OCI-LY1 (cell line): ENCODE results near the gene THAP9.
"Not testable (repeated sequence)": the region's sequence is repeated elsewhere in the genome, so short reads cannot be mapped to it uniquely, and the experiment has no call there.

Experiments used
- H2AFZ ChIP-seq: fragments of 200-600 bp; sonication (generic), shearing (Covaris generic); 2 replicates; pipeline ENCODE4 v1.6.0; 2014; ENCODE audit warnings: antibody characterized with exemption, mild to moderate bottlenecking, low read length
- H3F3A ChIP-seq: fragments of 200-600 bp; sonication (generic), shearing (Covaris generic); 2 replicates; pipeline ENCODE4 v1.6.0; 2014; ENCODE audit warnings: mild to moderate bottlenecking, antibody characterized with exemption, low read length, moderate library complexity; ENCODE audit not compliant: insufficient read depth
- H3K27ac ChIP-seq: fragments of 200-600 bp; sonication (generic); 2 replicates; pipeline ENCODE4 v1.5.1; 2014; ENCODE audit warnings: low read length, mixed run types, mild to moderate bottlenecking, low read depth; ENCODE audit not compliant: poor library complexity, severe bottlenecking
- H3K27me3 ChIP-seq: fragments of 200-600 bp; sonication (generic); 2 replicates; pipeline ENCODE4 v1.6.0; 2014; ENCODE audit warnings: antibody characterized with exemption, mild to moderate bottlenecking, low read length, moderate library complexity; ENCODE audit not compliant: insufficient read depth
- H3K36me3 ChIP-seq: fragments of 200-600 bp; sonication (generic); 2 replicates; pipeline ENCODE4 v1.6.1; 2014; ENCODE audit warnings: mild to moderate bottlenecking, antibody characterized with exemption, low read length, moderate library complexity, mixed read lengths; ENCODE audit not compliant: insufficient read depth
- H3K4me1 ChIP-seq: fragments of 200-600 bp; sonication (generic); 2 replicates; pipeline ENCODE4 v1.5.1; 2014; ENCODE audit warnings: mild to moderate bottlenecking, low read length, moderate library complexity; ENCODE audit not compliant: insufficient read depth, severe bottlenecking
- H3K4me2 ChIP-seq: fragments of 200-600 bp; sonication (generic), shearing (Covaris generic); 2 replicates; pipeline ENCODE4 v1.6.1; 2014; ENCODE audit warnings: low read length
- H3K4me3 ChIP-seq: fragments of 200-600 bp; sonication (generic); 2 replicates; pipeline ENCODE4 v1.5.1; 2014; ENCODE audit warnings: low read length, low read depth, mild to moderate bottlenecking, mixed read lengths; ENCODE audit not compliant: poor library complexity, severe bottlenecking
- H3K79me2 ChIP-seq: fragments of 200-600 bp; shearing (Covaris generic); 2 replicates; pipeline ENCODE4 v1.6.1; 2016; ENCODE audit warnings: mixed run types, low read length, mixed read lengths; ENCODE audit not compliant: insufficient read depth
- H3K9ac ChIP-seq: fragments of 200-600 bp; sonication (generic), shearing (Covaris generic); 2 replicates; pipeline ENCODE4 v1.6.1; 2014; ENCODE audit warnings: mild to moderate bottlenecking, low read length, mixed read lengths
- H3K9me2 ChIP-seq: fragments of 200-600 bp; sonication (generic), shearing (Covaris generic); 2 replicates; pipeline ENCODE4 v1.6.1; 2014; ENCODE audit warnings: low read depth, mild to moderate bottlenecking, low read length, mixed read lengths
- H3K9me3 ChIP-seq: fragments of 200-600 bp; shearing (Covaris generic); 2 replicates; pipeline ENCODE4 v1.6.1; 2014; ENCODE audit warnings: low read length, mixed read lengths
- H4K20me1 ChIP-seq: fragments of 200-600 bp; sonication (generic), shearing (Covaris generic); 2 replicates; pipeline ENCODE4 v1.6.0; 2016; ENCODE audit warnings: mild to moderate bottlenecking, low read length; ENCODE audit not compliant: insufficient read depth
- EZH2 ChIP-seq: fragments of 200-600 bp; sonication (generic), shearing (Covaris generic); IDR thresholded peaks from 2 replicates; pipeline ENCODE4 v1.8.0; 2017; ENCODE audit warnings: borderline replicate concordance, mixed run types, mild to moderate bottlenecking, antibody characterized with exemption, low read length, moderate library complexity, mixed read lengths
- TF ChIP-seq, protein P1 (sequence below): fragments of 200-600 bp; sonication (generic), shearing (Covaris generic); IDR thresholded peaks from 2 replicates; pipeline ENCODE4 v1.5.1; 2017; ENCODE audit warnings: mild to moderate bottlenecking, antibody characterized with exemption, low read length, moderate library complexity, mixed read lengths

Gene THAP9

GRCh38 chr4:82909326-82909725 is 8.8 kb downstream of the THAP9 start:
- TF ChIP-seq EZH2, result no peak
- TF ChIP-seq, protein P1, sequence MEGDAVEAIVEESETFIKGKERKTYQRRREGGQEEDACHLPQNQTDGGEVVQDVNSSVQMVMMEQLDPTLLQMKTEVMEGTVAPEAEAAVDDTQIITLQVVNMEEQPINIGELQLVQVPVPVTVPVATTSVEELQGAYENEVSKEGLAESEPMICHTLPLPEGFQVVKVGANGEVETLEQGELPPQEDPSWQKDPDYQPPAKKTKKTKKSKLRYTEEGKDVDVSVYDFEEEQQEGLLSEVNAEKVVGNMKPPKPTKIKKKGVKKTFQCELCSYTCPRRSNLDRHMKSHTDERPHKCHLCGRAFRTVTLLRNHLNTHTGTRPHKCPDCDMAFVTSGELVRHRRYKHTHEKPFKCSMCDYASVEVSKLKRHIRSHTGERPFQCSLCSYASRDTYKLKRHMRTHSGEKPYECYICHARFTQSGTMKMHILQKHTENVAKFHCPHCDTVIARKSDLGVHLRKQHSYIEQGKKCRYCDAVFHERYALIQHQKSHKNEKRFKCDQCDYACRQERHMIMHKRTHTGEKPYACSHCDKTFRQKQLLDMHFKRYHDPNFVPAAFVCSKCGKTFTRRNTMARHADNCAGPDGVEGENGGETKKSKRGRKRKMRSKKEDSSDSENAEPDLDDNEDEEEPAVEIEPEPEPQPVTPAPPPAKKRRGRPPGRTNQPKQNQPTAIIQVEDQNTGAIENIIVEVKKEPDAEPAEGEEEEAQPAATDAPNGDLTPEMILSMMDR, result no peak
- Histone ChIP-seq H3F3A (peaks cover 4% of the 10 kb centered on the region; the same call in 1 of the 2 replicates), H3K9ac (no peak overlapping the region), H3K79me2 (0 out of 2 replicates have a peak, but pooled peaks cover 3% of the 10 kb centered on the region), H3K4me3 (no peak overlapping the region), H3K36me3 (peaks cover 24% of the 10 kb centered on the region), H3K9me3 (no peaks in the 10 kb centered on the region), H2AFZ (no peak overlapping the region), H3K9me2 (no peaks in the 10 kb centered on the region), H3K4me2 (no peak overlapping the region), H4K20me1 (no peaks in the 10 kb centered on the region), H3K27me3 (no peaks in the 10 kb centered on the region), H3K27ac (no peak overlapping the region), H3K4me1 (peaks cover 15% of the 10 kb centered on the region)

- Histone ChIP-seq H4K20me1 (no peaks in the 10 kb centered on the region), H3K36me3 (peaks cover 30% of the 10 kb centered on the region), H3F3A (no peaks in the 10 kb centered on the region), H2AFZ (no peak overlapping the region), H3K4me1 (no peaks in the 10 kb centered on the region), H3K79me2 (no peaks in the 10 kb centered on the region), H3K9me3 (no peaks in the 10 kb centered on the region), H3K27ac (no peak overlapping the region), H3K9me2 (no peaks in the 10 kb centered on the region), H3K9ac (no peak overlapping the region), H3K4me3 (no peak overlapping the region), H3K4me2 (no peak overlapping the region), H3K27me3 (no peaks in the 10 kb centered on the region)
- TF ChIP-seq, protein P1, result no peak
- TF ChIP-seq EZH2, result no peak
Measured at GRCh38 chr4:82913305-82913704, 12.8 kb downstream of the THAP9 start.

DNA sequence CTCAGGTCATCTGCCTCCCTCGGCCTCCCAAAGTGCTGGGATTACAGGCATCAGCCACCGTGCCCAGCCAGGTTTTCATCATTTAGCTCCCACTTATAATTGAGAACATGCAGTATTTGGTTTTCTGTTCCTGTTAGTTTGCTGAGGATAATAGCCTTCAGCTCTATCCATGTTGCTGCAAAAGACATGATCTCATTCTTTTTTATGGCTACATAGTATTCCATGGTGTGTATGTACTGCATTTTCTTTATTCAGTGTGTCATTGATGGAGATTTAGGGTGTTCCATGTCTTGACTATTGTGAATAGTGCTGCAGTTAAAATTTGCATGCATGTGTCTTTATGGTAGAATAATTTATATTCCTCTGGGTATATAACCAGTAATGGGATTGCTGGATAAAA is 13.4 kb downstream of the THAP9 start:
- H3K4me3 ChIP-seq, H3K27me3 ChIP-seq, H3K79me2 ChIP-seq, H3K4me1 ChIP-seq, H3F3A ChIP-seq, H3K9me2 ChIP-seq, H4K20me1 ChIP-seq, H3K9ac ChIP-seq, H3K27ac ChIP-seq, H3K4me2 ChIP-seq, H3K9me3 ChIP-seq, H2AFZ ChIP-seq: not testable (repeated sequence)
- peaks cover 32% of the 10 kb centered on the region for H3K36me3 ChIP-seq

DNA sequence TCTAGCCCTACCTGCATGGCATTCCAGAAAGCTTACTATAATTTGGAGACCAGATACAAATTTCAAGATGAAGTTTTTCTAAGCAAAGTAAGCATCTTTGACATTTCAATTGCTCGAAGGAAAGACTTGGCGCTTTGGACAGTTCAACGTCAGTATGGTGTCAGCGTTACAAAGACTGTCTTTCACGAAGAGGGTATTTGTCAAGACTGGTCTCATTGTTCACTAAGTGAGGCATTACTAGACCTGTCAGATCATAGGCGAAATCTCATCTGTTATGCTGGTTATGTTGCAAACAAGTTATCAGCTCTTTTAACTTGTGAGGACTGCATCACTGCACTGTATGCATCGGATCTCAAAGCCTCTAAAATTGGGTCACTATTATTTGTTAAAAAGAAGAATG is 17.6 kb downstream of the THAP9 start:
- Histone ChIP-seq H3K36me3 (peaks cover 27% of the 10 kb centered on the region), H4K20me1 (no peaks in the 10 kb centered on the region), H3K4me2 (no peak overlapping the region), H2AFZ (no peak overlapping the region), H3K27me3 (no peaks in the 10 kb centered on the region), H3K9me2 (no peaks in the 10 kb centered on the region), H3K27ac (no peak overlapping the region), H3K9me3 (no peaks in the 10 kb centered on the region), H3K4me1 (no peaks in the 10 kb centered on the region), H3F3A (no peaks in the 10 kb centered on the region), H3K9ac (no peak overlapping the region), H3K79me2 (no peaks in the 10 kb centered on the region), H3K4me3 (no peak overlapping the region)
- TF ChIP-seq, protein P1, result no peak
- TF ChIP-seq EZH2, result no peak
